Astrocyte of the spinal cord (primary cell): Measurements from ENCODE around the gene CCDC71.

Experiments used
- DNase-seq: peaks from one replicate; pipeline ENCODE4 v3.0.0; 2011; ENCODE audit warnings: low read depth, low spot score
- H3K4me3 ChIP-seq: 2 replicates; pipeline ENCODE4 v1.5.1; 2011; ENCODE audit warnings: low read depth, mild to moderate bottlenecking, low read length, moderate library complexity
- in situ Hi-C: cut with HindIII; loops from 2 replicates; pipeline ENCODE4 v1.10.0; 2017; ENCODE audit warnings: low sequenced_read_pairs
- TF ChIP-seq, protein P1 (sequence below): IDR thresholded peaks from 2 replicates; pipeline ENCODE4 v1.5.1; 2012; ENCODE audit warnings: low read depth, mild to moderate bottlenecking, low read length, inconsistent platforms

Gene CCDC71

DNA sequence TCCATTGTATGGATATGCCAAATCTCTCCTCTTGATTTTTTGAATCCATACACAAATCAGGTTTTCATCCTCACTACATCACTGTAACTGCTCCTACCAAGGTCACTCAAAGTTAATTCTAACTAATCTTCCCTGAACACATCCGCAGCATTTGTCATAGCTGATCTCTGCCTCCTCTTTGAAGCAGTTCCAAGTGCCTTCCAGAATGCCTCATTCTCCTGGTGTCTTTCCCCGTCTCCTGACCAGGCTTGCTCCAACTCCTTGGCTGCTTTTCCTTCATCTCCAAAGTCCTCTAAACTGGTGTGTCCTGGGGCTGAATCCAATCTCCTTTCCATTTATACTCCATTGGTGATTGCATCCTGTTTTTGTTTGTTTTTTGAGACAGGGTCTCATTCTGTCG lies 32.0 kb upstream of the CCDC71 start:
- DNase-seq, result no peak
- no peak overlapping the region for H3K4me3 ChIP-seq
- in situ Hi-C loops, result no loop called here
- TF ChIP-seq, protein P1, sequence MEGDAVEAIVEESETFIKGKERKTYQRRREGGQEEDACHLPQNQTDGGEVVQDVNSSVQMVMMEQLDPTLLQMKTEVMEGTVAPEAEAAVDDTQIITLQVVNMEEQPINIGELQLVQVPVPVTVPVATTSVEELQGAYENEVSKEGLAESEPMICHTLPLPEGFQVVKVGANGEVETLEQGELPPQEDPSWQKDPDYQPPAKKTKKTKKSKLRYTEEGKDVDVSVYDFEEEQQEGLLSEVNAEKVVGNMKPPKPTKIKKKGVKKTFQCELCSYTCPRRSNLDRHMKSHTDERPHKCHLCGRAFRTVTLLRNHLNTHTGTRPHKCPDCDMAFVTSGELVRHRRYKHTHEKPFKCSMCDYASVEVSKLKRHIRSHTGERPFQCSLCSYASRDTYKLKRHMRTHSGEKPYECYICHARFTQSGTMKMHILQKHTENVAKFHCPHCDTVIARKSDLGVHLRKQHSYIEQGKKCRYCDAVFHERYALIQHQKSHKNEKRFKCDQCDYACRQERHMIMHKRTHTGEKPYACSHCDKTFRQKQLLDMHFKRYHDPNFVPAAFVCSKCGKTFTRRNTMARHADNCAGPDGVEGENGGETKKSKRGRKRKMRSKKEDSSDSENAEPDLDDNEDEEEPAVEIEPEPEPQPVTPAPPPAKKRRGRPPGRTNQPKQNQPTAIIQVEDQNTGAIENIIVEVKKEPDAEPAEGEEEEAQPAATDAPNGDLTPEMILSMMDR, result no peak

DNA sequence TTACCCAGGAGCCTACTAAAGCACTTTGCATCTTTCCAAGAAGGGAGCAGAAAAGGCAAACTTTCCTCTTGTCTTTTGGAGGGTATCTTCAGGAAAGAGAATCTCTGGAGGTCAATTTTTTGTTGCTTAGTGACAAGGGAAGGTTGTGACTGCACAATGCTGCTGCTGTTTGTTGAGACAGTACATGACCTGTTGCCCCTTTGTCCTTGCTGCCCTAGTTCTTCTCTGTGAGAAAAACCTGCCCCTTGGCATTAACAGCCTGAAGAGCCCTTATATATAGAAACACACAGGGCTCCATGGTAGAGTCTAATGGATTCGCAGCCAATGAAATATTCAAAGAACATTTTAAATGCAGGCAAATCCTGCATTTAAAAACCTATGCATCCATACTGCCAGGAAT lies 25.6 kb upstream of the CCDC71 start:
- H3K4me3 ChIP-seq, result no peak overlapping the region
- TF ChIP-seq, protein P1, result no peak
- no peak for DNase-seq
- in situ Hi-C loops, result no loop called here

DNA sequence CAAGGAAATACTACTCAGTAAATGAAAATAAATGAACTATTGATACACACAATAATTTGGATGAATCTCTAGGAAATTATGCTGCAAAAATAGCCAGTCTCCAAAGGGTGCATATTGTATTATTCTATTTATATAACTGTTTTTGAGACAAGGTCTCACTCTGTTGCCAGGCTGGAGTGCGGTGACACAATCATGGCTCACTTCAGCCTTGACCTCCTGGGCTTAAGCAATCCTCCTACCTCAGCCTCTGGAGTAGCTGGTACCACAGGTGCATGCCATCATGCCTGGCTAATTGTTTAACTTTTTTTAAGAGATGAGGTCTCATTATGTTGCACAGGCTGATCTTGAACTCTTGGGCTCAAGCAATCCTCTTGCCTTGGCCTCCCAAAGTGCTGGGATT lies 17.7 kb upstream of the CCDC71 start:
- no peak for DNase-seq
- in situ Hi-C loops, result no loop called here
- TF ChIP-seq, protein P1, result no peak
- H3K4me3 ChIP-seq, result no peak overlapping the region

DNA sequence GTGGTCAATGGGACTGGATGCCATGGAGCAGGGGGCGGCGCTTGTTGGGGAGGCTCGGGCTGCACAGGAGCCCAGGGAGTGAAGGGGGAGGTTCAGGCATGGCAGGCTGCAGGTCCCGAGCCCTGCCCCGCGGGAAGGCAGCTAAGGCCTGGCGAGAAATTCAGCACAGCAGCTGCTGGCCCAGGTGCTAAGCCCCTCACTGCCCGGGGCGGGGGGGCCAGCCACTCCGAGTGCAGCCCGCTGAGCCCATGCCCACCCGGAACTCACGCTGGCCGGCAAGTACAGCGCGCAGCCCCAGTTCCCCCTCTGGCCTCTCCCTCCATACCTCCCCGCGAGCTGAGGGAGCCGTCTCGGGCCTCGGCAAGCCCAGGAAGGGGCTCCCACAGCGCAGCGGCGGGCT lies 16.6 kb upstream of the CCDC71 start:
- TF ChIP-seq, protein P1, result no peak
- in situ Hi-C loops, result no loop called here
- DNase-seq, result no peak
- no peak overlapping the region for H3K4me3 ChIP-seq

DNA sequence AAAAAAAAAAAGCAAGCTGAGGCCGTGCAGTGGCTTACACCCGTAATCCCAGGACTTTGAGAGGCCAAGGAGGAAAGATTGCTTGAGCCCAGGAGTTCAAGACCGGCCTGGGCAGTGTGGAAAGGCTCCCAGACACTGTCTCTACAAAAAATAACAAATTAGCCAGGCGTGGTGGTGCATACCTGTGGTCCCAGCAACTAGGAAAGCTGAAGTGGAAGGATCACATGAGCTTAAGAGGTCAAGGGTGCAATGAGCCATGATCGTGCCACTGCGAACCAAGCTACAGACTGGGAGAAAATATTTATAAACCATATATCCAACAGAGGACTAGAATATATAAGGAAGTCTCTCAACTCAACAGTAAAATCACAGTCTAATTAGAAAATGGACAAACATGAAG lies 15.2 kb upstream of the CCDC71 start:
- H3K4me3 ChIP-seq, result no peak overlapping the region
- DNase-seq, result no peak
- in situ Hi-C loops, result no loop called here
- TF ChIP-seq, protein P1, result no peak

DNA sequence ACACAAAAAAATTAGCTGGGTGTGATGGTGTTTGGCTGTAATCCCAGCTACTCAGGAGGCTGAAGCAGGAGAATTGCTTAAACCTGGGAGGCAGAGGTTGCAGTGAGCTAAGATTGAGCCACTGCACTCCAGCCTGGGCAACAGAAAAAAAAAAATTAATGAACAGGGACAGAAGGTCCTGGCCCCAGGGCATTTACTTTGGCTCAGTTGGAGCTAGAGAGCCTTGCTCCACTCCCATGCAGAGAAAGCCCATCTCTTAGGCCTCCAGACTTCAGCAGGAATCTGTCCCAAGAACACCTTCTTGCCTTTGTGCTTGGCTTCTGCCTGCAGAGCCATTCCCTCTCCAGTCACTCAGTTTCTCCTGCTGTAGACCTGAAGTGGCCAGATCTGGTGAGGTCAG lies 14.0 kb upstream of the CCDC71 start:
- TF ChIP-seq, protein P1, result no peak
- no peak for DNase-seq
- H3K4me3 ChIP-seq, result no peak overlapping the region
- in situ Hi-C loops, result no loop called here

DNA sequence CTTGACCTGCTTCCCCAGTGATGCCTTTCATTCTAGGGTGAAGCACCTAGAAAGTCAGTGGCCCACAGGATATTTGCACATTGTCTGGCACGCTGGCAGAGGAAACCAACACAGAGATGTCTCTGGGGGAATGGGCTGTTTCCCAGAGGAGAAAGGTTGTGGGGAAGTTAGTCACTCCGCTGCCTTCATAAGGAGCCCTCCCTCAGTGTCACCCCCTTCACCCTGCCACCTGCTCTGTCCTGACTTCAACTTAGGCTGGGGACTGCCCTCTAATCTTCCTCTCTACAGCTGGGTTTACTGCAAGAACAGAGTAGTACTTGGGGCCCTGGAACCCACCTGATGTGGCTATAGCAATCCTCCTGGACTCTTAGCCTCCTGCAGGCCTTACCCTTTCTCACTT lies 10.9 kb upstream of the CCDC71 start:
- no peak for DNase-seq
- no peak overlapping the region for H3K4me3 ChIP-seq
- in situ Hi-C loops, result no loop called here
- TF ChIP-seq, protein P1, result no peak
